Hepatocyte (in vitro differentiated cells): Measurements from ENCODE around the gene GALR2. TPM values are rescaled to one million over a fixed set of nuclear protein-coding genes. Genes with fewer than 3 reads are reported as not detected.
A peak's percentile ranks its signal among the peaks of the same experiment; 100 is the strongest.
"Not testable (repeated sequence)": the region's sequence is repeated elsewhere in the genome, so short reads cannot be mapped to it uniquely, and the experiment has no call there.

Experiments
- DNase-seq: peaks from one replicate; pipeline ENCODE4 v3.0.0-alpha.2; 2016; ENCODE audit warnings: low spot score
- H2AFZ ChIP-seq: fragments of 200-600 bp; sonication (generic); 2 replicates; pipeline ENCODE4 v1.6.0; 2016; ENCODE audit warnings: antibody characterized with exemption, mild to moderate bottlenecking
- H3K27ac ChIP-seq: fragments of 200-600 bp; sonication (generic); 2 replicates; pipeline ENCODE4 v1.5.1; 2016; ENCODE audit warnings: mild to moderate bottlenecking
- H3K27me3 ChIP-seq: fragments of 200-600 bp; sonication (generic); 2 replicates; pipeline ENCODE4 v1.6.1; 2016
- H3K36me3 ChIP-seq: fragments of 200-600 bp; sonication (generic); replicated peaks from 2 replicates; pipeline ENCODE4 v1.5.1; 2016; ENCODE audit warnings: low read depth; ENCODE audit not compliant: insufficient read depth
- H3K4me1 ChIP-seq: fragments of 200-600 bp; sonication (generic); 2 replicates; pipeline ENCODE4 v1.5.1; 2016; ENCODE audit warnings: mild to moderate bottlenecking, moderate library complexity; ENCODE audit not compliant: insufficient read depth
- H3K4me2 ChIP-seq: fragments of 200-600 bp; sonication (generic); 2 replicates; pipeline ENCODE4 v1.6.0; 2016
- H3K4me3 ChIP-seq: fragments of 200-600 bp; sonication (generic); 2 replicates; pipeline ENCODE4 v1.5.1; 2016; ENCODE audit warnings: mild to moderate bottlenecking
- H3K79me2 ChIP-seq: fragments of 200-600 bp; sonication (generic); 2 replicates; pipeline ENCODE4 v1.6.0; 2017; ENCODE audit warnings: mild to moderate bottlenecking
- H3K9me2 ChIP-seq: fragments of 200-600 bp; sonication (generic); replicated peaks from 2 replicates; pipeline ENCODE4 v1.6.0; 2017; ENCODE audit warnings: mild to moderate bottlenecking; ENCODE audit not compliant: insufficient read depth
- H3K9me3 ChIP-seq: fragments of 200-600 bp; sonication (generic); 2 replicates; pipeline ENCODE4 v1.5.1; 2016; ENCODE audit warnings: low read depth, mild to moderate bottlenecking
- H4K20me1 ChIP-seq: fragments of 200-600 bp; sonication (generic); 2 replicates; pipeline ENCODE4 v1.6.0; 2016; ENCODE audit warnings: mild to moderate bottlenecking; ENCODE audit not compliant: insufficient read depth, poor library complexity, severe bottlenecking
- EZH2 ChIP-seq: fragments of 200-600 bp; sonication (generic); IDR thresholded peaks from 2 replicates; pipeline ENCODE4 v1.6.1; 2016; ENCODE audit warnings: antibody characterized with exemption, mild to moderate bottlenecking, borderline replicate concordance
- EZH2phosphoT487 ChIP-seq: fragments of 200-600 bp; sonication (generic); IDR thresholded peaks from one replicate; pipeline ENCODE4 v1.6.1; 2018; ENCODE audit warnings: antibody characterized with exemption, mild to moderate bottlenecking, low read depth, moderate library complexity; ENCODE audit not compliant: unreplicated experiment, severe bottlenecking
- WGBS: methylation state at CpG from one replicate; pipeline ENCODE4 v1.1.6; 2016; ENCODE audit warnings: low lambda C conversion rate; ENCODE audit errors: missing lambda C conversion rate; 5-methylcytosine and 5-hydroxymethylcytosine counted together
- polyA plus RNA-seq: library from polyadenylated mRNA; unstranded; fragments of >200 nt; fragmentation: Nextera tagmentation; extraction: Ambion mirVana; gene quantifications from 2 replicates; pipeline ENCODE4 v1.2.1, GENCODE V29; 2016
- total RNA-seq: library from RNA; depleted of rRNA; stranded (reverse); fragments of >200 nt; gene quantifications from 2 replicates; pipeline ENCODE4 v1.2.3, GENCODE V29; 2014
- TF ChIP-seq, protein P1 (sequence below): fragments of 200-600 bp; sonication (generic); IDR thresholded peaks from 2 replicates; pipeline ENCODE4 v1.5.1; 2016; ENCODE audit warnings: antibody characterized with exemption, mild to moderate bottlenecking; ENCODE audit not compliant: poor library complexity

GALR2 gene
- total and polyA plus RNA-seq, 2 experiments from 2014 or later: 0.24 TPM; not detected in 1

DNA sequence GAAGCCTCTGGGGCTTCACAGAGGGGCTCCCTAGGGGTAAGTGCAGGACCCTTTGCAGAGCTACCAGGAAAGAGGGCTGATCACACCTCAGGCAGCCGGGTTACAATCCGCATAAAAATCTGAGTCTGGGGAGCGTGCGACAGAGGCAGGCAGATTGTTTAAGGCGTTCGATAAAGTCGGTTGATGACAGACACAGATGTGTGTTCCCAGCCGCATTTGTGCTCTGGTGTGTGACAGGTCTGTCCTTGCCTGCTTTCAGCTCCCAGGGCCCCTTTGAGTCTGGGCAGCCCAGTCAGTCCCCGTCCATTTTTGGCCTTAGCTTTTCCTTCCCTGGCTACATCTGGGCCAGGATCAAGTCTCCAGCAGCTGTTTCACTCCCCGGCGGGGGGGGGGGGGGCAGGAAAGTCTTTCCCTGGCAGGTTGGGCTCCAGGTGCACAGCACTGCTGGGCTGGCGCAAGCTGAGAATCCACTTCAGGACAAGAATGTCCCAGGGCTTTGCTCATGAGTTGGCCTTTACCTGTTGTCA is 3.1 kb downstream of the GALR2 start:
- H3K9me3 ChIP-seq: no peaks in the 10 kb centered on the region
- peaks cover 21% of the 10 kb centered on the region for H3K4me1 ChIP-seq
- H3K36me3 ChIP-seq: no peaks in the 10 kb centered on the region
- no peak overlapping the region for H3K27ac ChIP-seq
- no peak overlapping the region for H2AFZ ChIP-seq
- TF ChIP-seq EZH2: no peak
- TF ChIP-seq EZH2phosphoT487: no peak
- TF ChIP-seq, protein P1, sequence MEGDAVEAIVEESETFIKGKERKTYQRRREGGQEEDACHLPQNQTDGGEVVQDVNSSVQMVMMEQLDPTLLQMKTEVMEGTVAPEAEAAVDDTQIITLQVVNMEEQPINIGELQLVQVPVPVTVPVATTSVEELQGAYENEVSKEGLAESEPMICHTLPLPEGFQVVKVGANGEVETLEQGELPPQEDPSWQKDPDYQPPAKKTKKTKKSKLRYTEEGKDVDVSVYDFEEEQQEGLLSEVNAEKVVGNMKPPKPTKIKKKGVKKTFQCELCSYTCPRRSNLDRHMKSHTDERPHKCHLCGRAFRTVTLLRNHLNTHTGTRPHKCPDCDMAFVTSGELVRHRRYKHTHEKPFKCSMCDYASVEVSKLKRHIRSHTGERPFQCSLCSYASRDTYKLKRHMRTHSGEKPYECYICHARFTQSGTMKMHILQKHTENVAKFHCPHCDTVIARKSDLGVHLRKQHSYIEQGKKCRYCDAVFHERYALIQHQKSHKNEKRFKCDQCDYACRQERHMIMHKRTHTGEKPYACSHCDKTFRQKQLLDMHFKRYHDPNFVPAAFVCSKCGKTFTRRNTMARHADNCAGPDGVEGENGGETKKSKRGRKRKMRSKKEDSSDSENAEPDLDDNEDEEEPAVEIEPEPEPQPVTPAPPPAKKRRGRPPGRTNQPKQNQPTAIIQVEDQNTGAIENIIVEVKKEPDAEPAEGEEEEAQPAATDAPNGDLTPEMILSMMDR: no peak
- no peak overlapping the region for H3K4me3 ChIP-seq
- H3K79me2 ChIP-seq: no peaks in the 10 kb centered on the region
- H3K9me2 ChIP-seq: no peaks in the 10 kb centered on the region
- 42% methylated on average over 12 of the region's 12 CpGs for WGBS
- peaks cover 70% of the 10 kb centered on the region for H3K27me3 ChIP-seq
- H4K20me1 ChIP-seq: no peaks in the 10 kb centered on the region
- H3K4me2 ChIP-seq: no peak overlapping the region
- no peak for DNase-seq

DNA sequence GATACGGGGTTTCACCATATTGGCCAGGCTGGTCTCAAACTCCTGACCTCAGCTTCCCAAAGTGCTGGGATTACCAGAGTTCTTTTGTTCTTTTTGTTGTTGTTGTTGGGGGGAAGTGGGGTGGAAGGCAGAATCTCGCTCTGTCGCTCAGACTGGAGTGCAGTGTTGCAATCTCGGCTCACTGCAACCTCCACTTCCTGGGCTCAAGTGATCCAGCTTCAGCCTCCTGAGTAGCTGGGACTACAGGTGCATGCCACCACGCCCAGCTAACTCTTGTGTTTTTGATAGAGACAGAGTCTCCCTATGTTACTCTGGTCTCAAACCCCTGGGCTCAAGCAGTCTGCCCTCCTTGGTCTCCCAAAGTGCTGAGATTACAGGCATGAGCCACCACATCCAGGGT is 3.8 kb downstream of the GALR2 start:
- not testable (repeated sequence) for H3K36me3 ChIP-seq, H3K9me2 ChIP-seq, H4K20me1 ChIP-seq, H3K4me2 ChIP-seq, H3K27ac ChIP-seq, H3K4me3 ChIP-seq, H3K79me2 ChIP-seq, H3K9me3 ChIP-seq, DNase-seq, H2AFZ ChIP-seq
- Histone ChIP-seq H3K4me1 (peaks cover 21% of the 10 kb centered on the region), H3K27me3 (peaks cover 69% of the 10 kb centered on the region)
- 77% methylated on average over 5 of the region's 5 CpGs for WGBS

DNA sequence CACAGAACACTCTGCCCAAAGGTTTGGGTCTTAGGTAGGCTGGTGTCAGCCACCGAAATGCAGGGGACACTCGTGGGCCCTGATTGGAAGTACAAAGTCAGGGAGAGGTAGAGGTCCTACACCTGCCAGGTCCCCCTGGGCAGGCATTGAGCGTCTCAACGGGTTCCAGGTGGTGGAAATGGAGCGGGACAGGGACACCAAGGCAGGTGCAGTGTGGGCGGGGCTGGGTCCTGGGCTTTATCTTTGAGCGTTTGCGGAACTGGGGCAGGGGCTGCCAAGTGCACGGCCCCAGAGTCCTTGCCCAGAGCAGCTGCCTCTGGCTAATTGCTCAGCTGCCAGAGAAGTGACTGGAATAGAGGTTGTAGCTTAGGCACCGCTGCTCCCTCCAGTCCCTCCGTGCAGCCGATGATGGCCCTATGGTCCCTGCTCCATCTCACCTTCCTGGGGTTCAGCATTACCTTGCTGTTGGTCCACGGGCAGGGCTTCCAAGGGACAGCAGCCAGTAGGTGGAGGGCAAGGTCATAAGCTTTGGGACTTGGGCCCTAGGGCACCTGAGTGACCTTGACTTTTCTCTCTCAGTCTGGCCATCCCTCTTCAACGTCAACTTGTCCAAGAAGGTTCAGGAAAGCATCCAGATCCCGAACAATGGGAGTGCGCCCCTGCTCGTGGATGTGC is 4.4 kb downstream of the GALR2 start, which contains the start of gene ZACN:
Gene ZACN (plus strand): TSS at position 323 of the 675 bp plus-strand sequence. CDS start 83 bp downstream, at position 406.
- H2AFZ ChIP-seq: no peak within 1 kb of the TSS
- 73% methylated on average over 17 of the region's 17 CpGs for WGBS
- TF ChIP-seq, protein P1: no peak
- TF ChIP-seq EZH2 (no peak), EZH2phosphoT487 (no peak)

DNA sequence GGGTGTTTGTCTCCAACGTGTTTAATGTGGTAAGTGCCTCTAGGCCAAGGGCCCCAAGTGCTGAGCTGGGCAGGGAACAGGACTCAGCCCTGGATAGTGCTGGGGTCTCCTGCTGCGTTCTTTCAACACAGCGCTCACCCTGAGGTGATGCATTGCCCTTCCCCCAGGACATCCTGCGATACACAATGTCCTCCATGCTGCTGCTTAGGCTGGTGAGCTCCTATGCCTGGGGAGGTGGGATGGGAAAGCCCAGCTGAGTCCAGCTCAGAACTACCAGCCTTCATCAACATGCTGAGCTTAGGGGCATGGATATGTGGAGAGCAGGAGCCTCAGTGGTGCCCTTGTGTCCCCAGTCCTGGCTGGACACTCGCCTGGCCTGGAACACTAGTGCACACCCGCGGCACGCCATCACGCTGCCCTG is 5.0 kb downstream of the GALR2 start:
- H3K27ac ChIP-seq: no peak overlapping the region
- H3K79me2 ChIP-seq: no peaks in the 10 kb centered on the region
- H2AFZ ChIP-seq: no peak overlapping the region
- H3K9me3 ChIP-seq: no peaks in the 10 kb centered on the region
- 68% methylated on average over 9 of the region's 9 CpGs for WGBS
- DNase-seq: no peak
- no peaks in the 10 kb centered on the region for H3K36me3 ChIP-seq
- no peaks in the 10 kb centered on the region for H3K9me2 ChIP-seq
- H3K27me3 ChIP-seq: peaks cover 58% of the 10 kb centered on the region
- TF ChIP-seq, protein P1: no peak
- TF ChIP-seq EZH2 (no peak), EZH2phosphoT487 (no peak)
- no peaks in the 10 kb centered on the region for H4K20me1 ChIP-seq
- H3K4me3 ChIP-seq: no peak overlapping the region
- H3K4me1 ChIP-seq: peaks cover 16% of the 10 kb centered on the region
- no peak overlapping the region for H3K4me2 ChIP-seq

More for the DNA sequence above, 4.4 kb downstream of the GALR2 start, which contains the start of gene ZACN:
- H4K20me1 ChIP-seq: no peaks in the 10 kb centered on the region
- H3K4me3 ChIP-seq: no peak within 1 kb of the TSS
- no peak within 1 kb of the TSS for H3K27ac ChIP-seq
- H3K27me3 ChIP-seq: peaks cover 63% of the 10 kb centered on the region
- peak within 1 kb of the TSS; percentile 37 for H3K4me2 ChIP-seq
- no peaks in the 10 kb centered on the region for H3K9me2 ChIP-seq
- no peaks in the 10 kb centered on the region for H3K79me2 ChIP-seq
- peaks cover 21% of the 10 kb centered on the region for H3K4me1 ChIP-seq
- H3K36me3 ChIP-seq: no peaks in the 10 kb centered on the region
- no peak for DNase-seq
- H3K9me3 ChIP-seq: no peaks in the 10 kb centered on the region
